GM12878 (cell line): ENCODE data around the gene PML. TPM values are rescaled to one million over a fixed set of nuclear protein-coding genes. Genes with fewer than 3 reads are reported as not detected.

Experiments
- ATAC-seq: fragments of 200-7000 bp; cut with Tn5 transposase; 3 replicates; pipeline ENCODE4 v1.9.1; 2020; ENCODE audit warnings: mild to moderate bottlenecking, moderate library complexity
- BruUV-seq: library from RNA; stranded (reverse); fragments of 400-500 nt; replicated peaks from 2 replicates; lab custom pipeline; 2021; lab: Mats Ljungman, UMichigan
- CTCF ChIA-PET: fragments of 300-600 bp; sonication (Branson Sonifier 250); formaldehyde crosslinking; extraction: SDS; loops from one replicate; lab custom pipeline; 2021; ENCODE audit warnings: inconsistent platforms; lab: Yijun Ruan, JAX
- POLR2A ChIA-PET: fragments of 350-600 bp; formaldehyde crosslinking; extraction: SDS; loops from one replicate; lab custom pipeline; 2021; ENCODE audit warnings: inconsistent platforms; lab: Charles Lee
- RAD21 ChIA-PET: fragments of 300-600 bp; sonication (Branson Sonifier 250); formaldehyde crosslinking; loops from one replicate; lab custom pipeline; 2023; ENCODE audit warnings: antibody characterized with exemption; ENCODE audit not compliant: unreplicated experiment; lab: Charles Lee
- SMC1A ChIA-PET: fragments of 300-600 bp; sonication (Branson Sonifier 250); formaldehyde crosslinking; loops from one replicate; lab custom pipeline; 2023; ENCODE audit not compliant: unreplicated experiment, uncharacterized antibody; lab: Charles Lee
- DNase-seq: peaks from one replicate; pipeline ENCODE4 v3.0.0-alpha.2; 2011; ENCODE audit warnings: low read depth, low spot score
- FAIRE-seq: peaks from 3 replicates; lab custom pipeline; 2011; peaks lifted over from hg19 to GRCh38; lab: Jason Lieb, UNC
- H2AFZ ChIP-seq: 2 replicates; pipeline ENCODE4 v1.6.0; 2011; ENCODE audit warnings: low read depth, low read length, control low read depth; ENCODE audit not compliant: control insufficient read depth
- H3K27ac ChIP-seq: 2 replicates; pipeline ENCODE4 v1.5.1; 2011; ENCODE audit warnings: control low read depth; ENCODE audit not compliant: control insufficient read depth, insufficient read depth
- H3K27me3 ChIP-seq, 2 experiments: replicated peaks in 1 of 2; 2 replicates each; pipeline versions ENCODE4 v1.6.0 to v1.6.1; 2011; ENCODE audit warnings: low read length in 1 of 2; ENCODE audit not compliant: control insufficient read depth in 2 of 2, insufficient read depth in 2 of 2
- H3K36me3 ChIP-seq, 2 experiments: 2 replicates each; pipeline ENCODE4 v1.5.1; 2011; ENCODE audit warnings: low read length in 1 of 2; ENCODE audit not compliant: control insufficient read depth in 2 of 2, insufficient read depth in 2 of 2
- H3K4me1 ChIP-seq: 2 replicates; pipeline ENCODE4 v1.6.1; 2011; ENCODE audit warnings: mild to moderate bottlenecking, low read length, moderate library complexity, mixed read lengths; ENCODE audit not compliant: control insufficient read depth, insufficient read depth
- H3K4me2 ChIP-seq: 2 replicates; pipeline ENCODE4 v1.6.0; 2011; ENCODE audit warnings: control low read depth; ENCODE audit not compliant: control insufficient read depth, insufficient read depth
- H3K4me3 ChIP-seq: fragments of 200-600 bp; sonication (generic); 2 replicates; pipeline ENCODE4 v1.5.1; 2016
- H3K79me2 ChIP-seq: 2 replicates; pipeline ENCODE4 v1.6.0; 2011; ENCODE audit warnings: low read length; ENCODE audit not compliant: control insufficient read depth, insufficient read depth
- H3K9ac ChIP-seq: 2 replicates; pipeline ENCODE4 v1.8.0; 2011; ENCODE audit warnings: low read length, control low read depth, mixed read lengths; ENCODE audit not compliant: control insufficient read depth, insufficient read depth
- H3K9me3 ChIP-seq: replicated peaks from 3 replicates; pipeline ENCODE4 v1.5.1; 2011; ENCODE audit warnings: mild to moderate bottlenecking, low read length; ENCODE audit not compliant: control insufficient read depth, insufficient read depth
- H4K20me1 ChIP-seq: 2 replicates; pipeline ENCODE4 v1.6.0; 2011; ENCODE audit not compliant: control insufficient read depth, insufficient read depth
- EED ChIP-seq: sonication (generic); IDR thresholded peaks from 2 replicates; pipeline ENCODE4 v1.6.1; 2016; ENCODE audit warnings: antibody characterized with exemption, low read depth
- FOXK2 ChIP-seq: fragments of 450-650 bp; IDR thresholded peaks from 2 replicates; pipeline ENCODE4 v1.6.1; 2017; ENCODE audit warnings: mild to moderate bottlenecking, moderate library complexity
- MYB ChIP-seq: fragments of 150-350 bp; IDR thresholded peaks from 2 replicates; pipeline ENCODE4 v1.6.1; 2014; ENCODE audit warnings: mild to moderate bottlenecking, low read depth, low read length, borderline replicate concordance
- POU2F2 ChIP-seq: IDR thresholded peaks from 3 replicates; pipeline ENCODE4 v1.6.1; 2011; ENCODE audit warnings: low read depth, mild to moderate bottlenecking, low read length, borderline replicate concordance
- RFX5 ChIP-seq: IDR thresholded peaks from 2 replicates; pipeline ENCODE4 v1.6.1; 2011; ENCODE audit warnings: low read depth, low read length, improper control_type of control experiment
- RUNX3 ChIP-seq: IDR thresholded peaks from 2 replicates; pipeline ENCODE4 v1.6.1; 2012; ENCODE audit warnings: low read length, inconsistent platforms
- ZNF24 ChIP-seq: fragments of 450-650 bp; IDR thresholded peaks from 2 replicates; pipeline ENCODE4 v1.6.1; 2017; ENCODE audit warnings: antibody characterized with exemption, mild to moderate bottlenecking
- WGBS: methylation state at CpG from one replicate; pipeline ENCODE4 v1.1.6; 2016; ENCODE audit warnings: low lambda C conversion rate; ENCODE audit not compliant: insufficient replicate concordance, insufficient coverage; ENCODE audit errors: missing lambda C conversion rate; 5-methylcytosine and 5-hydroxymethylcytosine counted together
- in situ Hi-C: fragments of 300-500 bp; cut with MboI; formaldehyde crosslinking; loops from 9 replicates; pipeline ENCODE4 v1.14.3; 2018; ENCODE audit warnings: mixed read lengths
- intact Hi-C: fragments of 100-400 bp; cut with micrococcal nuclease; formaldehyde crosslinking; loops from one replicate; pipeline ENCODE4 v1.14.2; 2022; ENCODE audit not compliant: unreplicated experiment
- polyA plus RNA-seq, 11 experiments: library from polyadenylated mRNA; depleted of rRNA in 4 of 11; unstranded in 6 of 11; stranded (reverse) in 5 of 11; fragments of >200 nt; fragmentation: Nextera tagmentation in 4 of 11; fragmentation: Illumina TruSeq in 1 of 11; extraction: Ambion mirVana in 4 of 11; extraction: Trizol in 1 of 11; gene quantifications; 1 replicate in 1 of 11; 2 replicates in 10 of 11; pipeline versions ENCODE4 v1.2.1 to v1.2.3, GENCODE V29; 2011 to 2016; ENCODE audit warnings: inconsistent platforms in 2 of 11, missing spikeins in 2 of 11, low read depth in 1 of 11
- total RNA-seq, 4 experiments: library from RNA; depleted of rRNA in 3 of 4; stranded (reverse); fragments of >200 nt in 3 of 4; fragmentation: Illumina TruSeq in 1 of 4; extraction: Trizol in 1 of 4; gene quantifications; 2 replicates each; pipeline versions ENCODE4 v1.2.1 to v1.2.3, GENCODE V29; 2013 to 2021
- TF ChIP-seq, protein P1 (sequence below): fragments of 450-650 bp; IDR thresholded peaks from 2 replicates; pipeline ENCODE4 v1.6.1; 2016; ENCODE audit warnings: mild to moderate bottlenecking
- TF ChIP-seq, protein P2 (sequence below): IDR thresholded peaks from 2 replicates; pipeline ENCODE4 v1.6.1; 2012; ENCODE audit warnings: improper control_type of control experiment, low read depth, low read length; ENCODE audit not compliant: insufficient replicate concordance
- TF ChIP-seq, protein P3 (sequence below): fragments of 450-650 bp; IDR thresholded peaks from 2 replicates; pipeline ENCODE4 v1.6.1; 2017; ENCODE audit warnings: borderline replicate concordance
- TF ChIP-seq, protein P4 (sequence below): IDR thresholded peaks from 2 replicates; pipeline ENCODE4 v1.6.1; 2012; ENCODE audit warnings: low read length, inconsistent platforms

Gene PML
- total and polyA plus RNA-seq, 10 of the 15 experiments (the other 5 are each of a cell fraction or from before 2014, with no cell fraction given) = 8.5 to 95.5 (median 30.8) TPM

DNA sequence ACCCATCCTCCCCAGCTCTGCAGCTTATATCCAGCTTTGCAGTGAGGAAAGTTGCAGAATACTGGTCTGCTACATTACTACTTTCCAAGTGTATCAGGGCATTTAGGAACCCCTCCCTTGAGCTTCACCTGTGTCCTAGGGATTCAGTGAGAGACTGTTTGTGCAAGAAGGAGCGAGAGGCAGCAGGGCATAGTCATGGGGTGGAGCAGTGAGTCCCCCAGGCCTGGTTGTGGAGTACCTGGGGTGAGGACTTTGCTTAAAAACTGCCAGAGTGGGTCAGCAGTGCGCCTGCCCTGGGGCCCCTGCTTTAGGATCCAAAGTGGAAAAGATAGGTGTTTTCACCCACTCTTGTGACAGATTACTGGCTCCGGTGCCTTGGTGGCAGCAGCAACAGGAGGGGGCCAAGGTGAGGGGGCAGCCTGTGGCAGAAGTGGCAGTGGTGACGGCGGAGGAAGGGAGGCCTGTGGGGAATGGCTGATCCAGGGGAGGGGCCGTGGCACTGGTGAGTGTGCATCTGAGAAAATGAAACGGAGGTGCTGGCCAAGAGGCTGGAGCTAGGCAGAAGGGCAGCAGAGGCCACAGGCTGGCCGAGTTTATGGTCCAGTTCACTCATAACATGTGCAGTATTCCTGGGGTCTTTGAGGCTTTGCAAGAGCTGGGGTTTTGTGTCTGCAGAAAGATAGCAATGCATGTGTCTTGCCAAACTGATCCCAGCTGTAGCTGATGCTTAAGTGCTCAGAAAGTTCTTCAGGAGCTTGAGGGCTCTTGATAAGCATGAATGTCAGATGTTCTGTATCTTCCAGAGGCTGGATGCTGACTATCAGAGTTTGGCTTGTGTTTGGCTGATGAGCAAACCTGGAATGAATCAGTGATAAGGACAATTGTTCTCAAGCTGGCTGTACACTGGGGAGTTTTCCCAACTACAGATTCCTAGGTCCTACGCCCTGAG, 44.5 kb downstream of the PML start:
- Histone ChIP-seq H3K36me3 (peaks cover 16 to 20% of the 10 kb centered on the region in 2 experiments), H2AFZ (no peak overlapping the region), H3K4me2 (no peak overlapping the region), H3K9me3 (no peaks in the 10 kb centered on the region), H4K20me1 (no peaks in the 10 kb centered on the region), H3K27ac (no peak overlapping the region), H3K4me1 (no peaks in the 10 kb centered on the region), H3K27me3 (no peaks in the 10 kb centered on the region), H3K9ac (no peak overlapping the region), H3K79me2 (no peaks in the 10 kb centered on the region), H3K4me3 (no peak overlapping the region)
- ATAC-seq (no peak), DNase-seq (no peak), FAIRE-seq (no peak)
- in situ Hi-C loops (no loop called here), intact Hi-C loops (no loop called here)
- ChIA-PET CTCF (interaction anchor here (0.7 to 5.1 kb wide), 5 partner anchors 10 to 68 kb away, joined by 3 to 30 read pairs (median 10); no protein-coding TSS in a partner anchor), SMC1A (no interaction called here), RAD21 (interaction anchor here (5.5 kb wide), 1 partner anchor 66 kb away, joined by 28 read pairs; no protein-coding TSS in a partner anchor), POLR2A (no interaction called here)
- 74% methylated on average over 9 of the region's 9 CpGs for WGBS
- BruUV-seq = no TSS peak
- no peak for TF ChIP-seq ZNF24
- no peak for TF ChIP-seq EED
- TF ChIP-seq, protein P1, sequence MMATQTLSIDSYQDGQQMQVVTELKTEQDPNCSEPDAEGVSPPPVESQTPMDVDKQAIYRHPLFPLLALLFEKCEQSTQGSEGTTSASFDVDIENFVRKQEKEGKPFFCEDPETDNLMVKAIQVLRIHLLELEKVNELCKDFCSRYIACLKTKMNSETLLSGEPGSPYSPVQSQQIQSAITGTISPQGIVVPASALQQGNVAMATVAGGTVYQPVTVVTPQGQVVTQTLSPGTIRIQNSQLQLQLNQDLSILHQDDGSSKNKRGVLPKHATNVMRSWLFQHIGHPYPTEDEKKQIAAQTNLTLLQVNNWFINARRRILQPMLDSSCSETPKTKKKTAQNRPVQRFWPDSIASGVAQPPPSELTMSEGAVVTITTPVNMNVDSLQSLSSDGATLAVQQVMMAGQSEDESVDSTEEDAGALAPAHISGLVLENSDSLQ = no peak
- TF ChIP-seq FOXK2 = no peak
- no peak for TF ChIP-seq RFX5
- TF ChIP-seq MYB = no peak
- no peak for TF ChIP-seq RUNX3
- no peak for TF ChIP-seq POU2F2
- TF ChIP-seq, protein P2, sequence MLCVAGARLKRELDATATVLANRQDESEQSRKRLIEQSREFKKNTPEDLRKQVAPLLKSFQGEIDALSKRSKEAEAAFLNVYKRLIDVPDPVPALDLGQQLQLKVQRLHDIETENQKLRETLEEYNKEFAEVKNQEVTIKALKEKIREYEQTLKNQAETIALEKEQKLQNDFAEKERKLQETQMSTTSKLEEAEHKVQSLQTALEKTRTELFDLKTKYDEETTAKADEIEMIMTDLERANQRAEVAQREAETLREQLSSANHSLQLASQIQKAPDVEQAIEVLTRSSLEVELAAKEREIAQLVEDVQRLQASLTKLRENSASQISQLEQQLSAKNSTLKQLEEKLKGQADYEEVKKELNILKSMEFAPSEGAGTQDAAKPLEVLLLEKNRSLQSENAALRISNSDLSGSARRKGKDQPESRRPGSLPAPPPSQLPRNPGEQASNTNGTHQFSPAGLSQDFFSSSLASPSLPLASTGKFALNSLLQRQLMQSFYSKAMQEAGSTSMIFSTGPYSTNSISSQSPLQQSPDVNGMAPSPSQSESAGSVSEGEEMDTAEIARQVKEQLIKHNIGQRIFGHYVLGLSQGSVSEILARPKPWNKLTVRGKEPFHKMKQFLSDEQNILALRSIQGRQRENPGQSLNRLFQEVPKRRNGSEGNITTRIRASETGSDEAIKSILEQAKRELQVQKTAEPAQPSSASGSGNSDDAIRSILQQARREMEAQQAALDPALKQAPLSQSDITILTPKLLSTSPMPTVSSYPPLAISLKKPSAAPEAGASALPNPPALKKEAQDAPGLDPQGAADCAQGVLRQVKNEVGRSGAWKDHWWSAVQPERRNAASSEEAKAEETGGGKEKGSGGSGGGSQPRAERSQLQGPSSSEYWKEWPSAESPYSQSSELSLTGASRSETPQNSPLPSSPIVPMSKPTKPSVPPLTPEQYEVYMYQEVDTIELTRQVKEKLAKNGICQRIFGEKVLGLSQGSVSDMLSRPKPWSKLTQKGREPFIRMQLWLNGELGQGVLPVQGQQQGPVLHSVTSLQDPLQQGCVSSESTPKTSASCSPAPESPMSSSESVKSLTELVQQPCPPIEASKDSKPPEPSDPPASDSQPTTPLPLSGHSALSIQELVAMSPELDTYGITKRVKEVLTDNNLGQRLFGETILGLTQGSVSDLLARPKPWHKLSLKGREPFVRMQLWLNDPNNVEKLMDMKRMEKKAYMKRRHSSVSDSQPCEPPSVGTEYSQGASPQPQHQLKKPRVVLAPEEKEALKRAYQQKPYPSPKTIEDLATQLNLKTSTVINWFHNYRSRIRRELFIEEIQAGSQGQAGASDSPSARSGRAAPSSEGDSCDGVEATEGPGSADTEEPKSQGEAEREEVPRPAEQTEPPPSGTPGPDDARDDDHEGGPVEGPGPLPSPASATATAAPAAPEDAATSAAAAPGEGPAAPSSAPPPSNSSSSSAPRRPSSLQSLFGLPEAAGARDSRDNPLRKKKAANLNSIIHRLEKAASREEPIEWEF = no peak
- TF ChIP-seq, protein P3, sequence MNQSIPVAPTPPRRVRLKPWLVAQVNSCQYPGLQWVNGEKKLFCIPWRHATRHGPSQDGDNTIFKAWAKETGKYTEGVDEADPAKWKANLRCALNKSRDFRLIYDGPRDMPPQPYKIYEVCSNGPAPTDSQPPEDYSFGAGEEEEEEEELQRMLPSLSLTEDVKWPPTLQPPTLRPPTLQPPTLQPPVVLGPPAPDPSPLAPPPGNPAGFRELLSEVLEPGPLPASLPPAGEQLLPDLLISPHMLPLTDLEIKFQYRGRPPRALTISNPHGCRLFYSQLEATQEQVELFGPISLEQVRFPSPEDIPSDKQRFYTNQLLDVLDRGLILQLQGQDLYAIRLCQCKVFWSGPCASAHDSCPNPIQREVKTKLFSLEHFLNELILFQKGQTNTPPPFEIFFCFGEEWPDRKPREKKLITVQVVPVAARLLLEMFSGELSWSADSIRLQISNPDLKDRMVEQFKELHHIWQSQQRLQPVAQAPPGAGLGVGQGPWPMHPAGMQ = no peak
- TF ChIP-seq, protein P4, sequence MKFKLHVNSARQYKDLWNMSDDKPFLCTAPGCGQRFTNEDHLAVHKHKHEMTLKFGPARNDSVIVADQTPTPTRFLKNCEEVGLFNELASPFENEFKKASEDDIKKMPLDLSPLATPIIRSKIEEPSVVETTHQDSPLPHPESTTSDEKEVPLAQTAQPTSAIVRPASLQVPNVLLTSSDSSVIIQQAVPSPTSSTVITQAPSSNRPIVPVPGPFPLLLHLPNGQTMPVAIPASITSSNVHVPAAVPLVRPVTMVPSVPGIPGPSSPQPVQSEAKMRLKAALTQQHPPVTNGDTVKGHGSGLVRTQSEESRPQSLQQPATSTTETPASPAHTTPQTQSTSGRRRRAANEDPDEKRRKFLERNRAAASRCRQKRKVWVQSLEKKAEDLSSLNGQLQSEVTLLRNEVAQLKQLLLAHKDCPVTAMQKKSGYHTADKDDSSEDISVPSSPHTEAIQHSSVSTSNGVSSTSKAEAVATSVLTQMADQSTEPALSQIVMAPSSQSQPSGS = no peak
